Mesendoderm (in vitro differentiated cells): ENCODE measurements around the gene CCDC112.

Experiments used
- DNase-seq: peaks from one replicate; pipeline ENCODE4 v3.0.0; 2013
- H2AK5ac ChIP-seq: 2 replicates; pipeline ENCODE4 v1.6.1; 2013; ENCODE audit warnings: low read length, inconsistent platforms
- H2BK120ac ChIP-seq: 2 replicates; pipeline ENCODE4 v1.6.1; 2013; ENCODE audit warnings: low read depth, mild to moderate bottlenecking, low read length, moderate library complexity, mixed read lengths
- H2BK15ac ChIP-seq: replicated peaks from 2 replicates; pipeline ENCODE4 v1.6.1; 2013; ENCODE audit warnings: low read depth, mild to moderate bottlenecking, moderate library complexity
- H2BK5ac ChIP-seq: 2 replicates; pipeline ENCODE4 v1.6.1; 2013; ENCODE audit warnings: low read length, inconsistent platforms
- H3K18ac ChIP-seq: 2 replicates; pipeline ENCODE4 v1.6.1; 2013; ENCODE audit warnings: mild to moderate bottlenecking, low read length, mixed read lengths
- H3K23ac ChIP-seq: one replicate; pipeline ENCODE4 v1.6.1; 2013; ENCODE audit warnings: low read length
- H3K27ac ChIP-seq: 2 replicates; pipeline ENCODE4 v1.5.1; 2013; ENCODE audit warnings: low read depth, mild to moderate bottlenecking, inconsistent platforms, low read length, moderate library complexity
- H3K27me3 ChIP-seq: 2 replicates; pipeline ENCODE4 v1.6.1; 2013; ENCODE audit warnings: low read length, control low read depth, mild to moderate bottlenecking, inconsistent platforms; ENCODE audit not compliant: insufficient read depth, poor library complexity
- H3K36me3 ChIP-seq: 2 replicates; pipeline ENCODE4 v1.6.1; 2013; ENCODE audit warnings: low read length, inconsistent platforms; ENCODE audit not compliant: control insufficient read depth, insufficient read depth
- H3K4ac ChIP-seq: one replicate; pipeline ENCODE4 v1.6.1; 2013; ENCODE audit warnings: low read depth, mild to moderate bottlenecking, low read length, moderate library complexity
- H3K4me1 ChIP-seq: 2 replicates; pipeline ENCODE4 v1.6.1; 2013; ENCODE audit warnings: low read depth, low read length, inconsistent platforms; ENCODE audit not compliant: control insufficient read depth
- H3K4me2 ChIP-seq: 2 replicates; pipeline ENCODE4 v1.6.1; 2013; ENCODE audit warnings: low read length
- H3K4me3 ChIP-seq: 2 replicates; pipeline ENCODE4 v1.5.1; 2013; ENCODE audit warnings: mild to moderate bottlenecking, low read length
- H3K56ac ChIP-seq: one replicate; pipeline ENCODE4 v1.6.1; 2013; ENCODE audit warnings: low read length
- H3K79me1 ChIP-seq: 2 replicates; pipeline ENCODE4 v1.6.1; 2013; ENCODE audit warnings: low read length, inconsistent platforms
- H3K79me2 ChIP-seq: 2 replicates; pipeline ENCODE4 v1.6.1; 2013; ENCODE audit warnings: mild to moderate bottlenecking, low read length; ENCODE audit not compliant: control insufficient read depth, insufficient read depth
- H3K9ac ChIP-seq: 2 replicates; pipeline ENCODE4 v1.6.1; 2013; ENCODE audit warnings: low read length, inconsistent platforms
- H4K5ac ChIP-seq: one replicate; pipeline ENCODE4 v1.6.1; 2013; ENCODE audit warnings: low read length
- H4K8ac ChIP-seq: one replicate; pipeline ENCODE4 v1.6.1; 2013; ENCODE audit warnings: low read depth, mild to moderate bottlenecking, control low read depth, low read length, moderate library complexity
- WGBS: extraction: QIAGEN DNeasy Blood & Tissue Kit; methylation state at CpG from one replicate; pipeline ENCODE4 v1.1.7; 2013; ENCODE audit warnings: low lambda C conversion rate, missing lambda C conversion rate; ENCODE audit not compliant: insufficient coverage; ENCODE audit errors: extremely low coverage; 5-methylcytosine and 5-hydroxymethylcytosine counted together

CCDC112 gene

GRCh38 chr5:115265220-115265619 is 31.2 kb downstream of the CCDC112 start:
- Histone ChIP-seq H3K9ac (no peak overlapping the region), H4K8ac (no peak overlapping the region), H3K4me2 (no peak overlapping the region), H3K27me3 (no peaks in the 10 kb centered on the region), H3K79me1 (peaks cover 5% of the 10 kb centered on the region), H3K27ac (no peak overlapping the region), H3K23ac (no peak overlapping the region), H2BK5ac (no peak overlapping the region), H3K4me3 (no peak overlapping the region), H3K56ac (no peak overlapping the region), H3K4me1 (peaks cover 4% of the 10 kb centered on the region), H3K18ac (no peak overlapping the region), H2BK15ac (no peak overlapping the region), H2AK5ac (no peak overlapping the region), H3K4ac (no peak overlapping the region), H4K5ac (no peak overlapping the region), H3K79me2 (peaks cover 13% of the 10 kb centered on the region), H2BK120ac (no peak overlapping the region), H3K36me3 (no peaks in the 10 kb centered on the region)
- DNase-seq = no peak
- WGBS = no CpG with 5 or more reads among the region's 13 CpGs

- no CpG with 5 or more reads among the region's 13 CpGs for WGBS
- H3K79me1 ChIP-seq = peaks cover 5% of the 10 kb centered on the region
- H3K4me3 ChIP-seq = no peak overlapping the region
- peaks cover 14% of the 10 kb centered on the region for H3K79me2 ChIP-seq
- H3K18ac ChIP-seq = no peak overlapping the region
- no peak overlapping the region for H4K8ac ChIP-seq
- H3K9ac ChIP-seq = no peak overlapping the region
- H3K4ac ChIP-seq = no peak overlapping the region
- H3K27me3 ChIP-seq = no peaks in the 10 kb centered on the region
- no peak overlapping the region for H2BK5ac ChIP-seq
- no peak overlapping the region for H2BK15ac ChIP-seq
- H2AK5ac ChIP-seq = no peak overlapping the region
- H3K36me3 ChIP-seq = no peaks in the 10 kb centered on the region
- H3K27ac ChIP-seq = no peak overlapping the region
- H3K4me1 ChIP-seq = peaks cover 4% of the 10 kb centered on the region
- H3K56ac ChIP-seq = no peak overlapping the region
- no peak overlapping the region for H2BK120ac ChIP-seq
- H4K5ac ChIP-seq = no peak overlapping the region
- no peak overlapping the region for H3K4me2 ChIP-seq
- H3K23ac ChIP-seq = no peak overlapping the region
- no peak for DNase-seq
Observed at GRCh38 chr5:115264786-115265185, 31.7 kb downstream of the CCDC112 start.

DNA sequence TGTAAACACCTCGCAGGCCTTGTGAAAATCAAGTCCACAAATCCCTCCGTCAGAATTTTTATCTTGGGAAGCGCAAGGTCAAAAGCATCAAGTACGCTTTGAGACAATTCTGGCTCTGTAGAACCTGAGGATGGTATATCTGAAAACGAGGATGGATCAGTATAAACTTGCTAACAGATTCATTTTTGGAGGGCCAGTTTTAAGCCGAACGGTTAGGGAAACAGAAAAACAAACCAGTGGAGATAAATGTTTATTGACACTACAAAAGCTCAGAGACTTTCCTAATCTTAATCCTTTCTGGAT is 33.4 kb downstream of the CCDC112 start:
- Histone ChIP-seq H4K5ac (no peak overlapping the region), H3K23ac (no peak overlapping the region), H3K9ac (peak overlapping the region; percentile 90), H3K27ac (peak overlapping the region; percentile 84), H3K4ac (peak overlapping the region; percentile 74), H3K18ac (peak overlapping the region; percentile 45), H2AK5ac (no peak overlapping the region), H3K4me1 (peaks cover 4% of the 10 kb centered on the region), H3K4me2 (peak overlapping the region; percentile 63), H3K36me3 (no peaks in the 10 kb centered on the region), H3K79me1 (peaks cover 7% of the 10 kb centered on the region), H3K4me3 (peak overlapping the region; percentile 93), H4K8ac (peak overlapping the region; percentile 56), H3K56ac (peak overlapping the region; percentile 95), H2BK15ac (no peak overlapping the region), H3K79me2 (peaks cover 17% of the 10 kb centered on the region), H2BK120ac (no peak overlapping the region), H2BK5ac (peak overlapping the region; percentile 17), H3K27me3 (no peaks in the 10 kb centered on the region)
- DNase-seq = no peak
- no CpG with 5 or more reads among the region's 7 CpGs for WGBS

GRCh38 chr5:115262321-115263077 is 34.0 kb downstream of the CCDC112 start, which contains the start of gene PGGT1B:
TSS of gene PGGT1B (minus strand) at chr5:115262877. CDS start at chr5:115262851, 26 bp downstream.
- Histone ChIP-seq H3K4ac (peak within 1 kb of the TSS; percentile 74), H3K27me3 (no peaks in the 10 kb centered on the region), H2BK15ac (no peak within 1 kb of the TSS), H3K4me2 (peak within 1 kb of the TSS; percentile 63), H2BK5ac (peak within 1 kb of the TSS; percentile 74), H3K4me1 (peaks cover 4% of the 10 kb centered on the region), H3K23ac (peak within 1 kb of the TSS; percentile 75), H3K4me3 (peak within 1 kb of the TSS; percentile 93), H3K27ac (peak within 1 kb of the TSS; percentile 84), H4K8ac (peak within 1 kb of the TSS; percentile 97), H3K56ac (peak within 1 kb of the TSS; percentile 95), H3K9ac (peak within 1 kb of the TSS; percentile 90), H2AK5ac (no peak within 1 kb of the TSS), H3K18ac (peak within 1 kb of the TSS; percentile 64), H4K5ac (no peak within 1 kb of the TSS), H3K36me3 (no peaks in the 10 kb centered on the region), H3K79me1 (peaks cover 7% of the 10 kb centered on the region), H2BK120ac (peak within 1 kb of the TSS; percentile 70), H3K79me2 (peaks cover 18% of the 10 kb centered on the region)
- peak; percentile 79 for DNase-seq
- WGBS = no CpG with 5 or more reads among the region's 50 CpGs

DNA sequence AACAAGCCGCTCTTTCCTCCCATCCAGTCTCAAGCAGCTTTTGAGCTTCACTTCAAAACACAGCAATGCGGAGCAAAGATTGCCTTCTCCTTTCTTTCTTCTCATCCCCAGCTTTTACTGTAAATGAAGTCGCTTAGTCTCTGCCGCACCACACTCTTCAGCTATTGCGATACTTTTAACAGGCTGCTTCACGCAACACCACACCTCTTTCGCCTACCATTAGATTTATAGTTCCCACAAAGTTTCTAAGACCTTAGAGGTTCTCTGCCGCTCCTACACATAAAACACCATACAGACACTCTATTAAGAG is 34.5 kb downstream of the CCDC112 start:
- H3K23ac ChIP-seq = no peak overlapping the region
- H3K36me3 ChIP-seq = no peaks in the 10 kb centered on the region
- H3K79me1 ChIP-seq = peaks cover 7% of the 10 kb centered on the region
- WGBS = no CpG with 5 or more reads among the region's 8 CpGs
- H3K18ac ChIP-seq = no peak overlapping the region
- H3K4me1 ChIP-seq = peaks cover 4% of the 10 kb centered on the region
- no peak overlapping the region for H2BK5ac ChIP-seq
- H3K27ac ChIP-seq = no peak overlapping the region
- peak overlapping the region; percentile 93 for H3K4me3 ChIP-seq
- peaks cover 18% of the 10 kb centered on the region for H3K79me2 ChIP-seq
- no peaks in the 10 kb centered on the region for H3K27me3 ChIP-seq
- H2BK120ac ChIP-seq = no peak overlapping the region
- H4K8ac ChIP-seq = no peak overlapping the region
- peak; percentile 28 for DNase-seq
- H3K4ac ChIP-seq = no peak overlapping the region
- peak overlapping the region; percentile 90 for H3K9ac ChIP-seq
- no peak overlapping the region for H2AK5ac ChIP-seq
- no peak overlapping the region for H4K5ac ChIP-seq
- H2BK15ac ChIP-seq = no peak overlapping the region
- H3K4me2 ChIP-seq = peak overlapping the region; percentile 41
- peak overlapping the region; percentile 95 for H3K56ac ChIP-seq

DNA sequence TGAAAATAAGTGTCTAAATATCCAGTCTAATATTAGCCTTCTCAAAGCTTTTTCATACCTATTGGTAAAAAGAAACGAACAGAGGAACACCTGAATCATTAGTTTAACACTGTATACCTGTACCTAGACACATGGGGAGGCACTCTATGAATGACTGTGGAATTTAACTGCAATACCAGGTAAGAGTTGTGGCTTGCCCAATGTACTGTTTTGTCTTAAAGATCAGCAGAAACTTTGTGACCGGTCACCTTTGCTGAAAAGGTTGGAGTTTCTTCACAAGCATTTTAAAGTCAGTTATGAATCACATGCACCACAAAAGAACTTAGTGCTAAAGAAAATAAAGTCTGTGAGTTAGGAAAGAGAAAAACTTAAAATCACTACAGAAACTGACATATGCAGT is 36.2 kb downstream of the CCDC112 start:
- no peak overlapping the region for H3K18ac ChIP-seq
- H3K23ac ChIP-seq = no peak overlapping the region
- H3K27ac ChIP-seq = no peak overlapping the region
- H3K79me2 ChIP-seq = peaks cover 25% of the 10 kb centered on the region
- peaks cover 4% of the 10 kb centered on the region for H3K4me1 ChIP-seq
- H3K4me3 ChIP-seq = no peak overlapping the region
- H3K56ac ChIP-seq = no peak overlapping the region
- WGBS = no CpG with 5 or more reads among the region's 2 CpGs
- no peak overlapping the region for H2AK5ac ChIP-seq
- H3K27me3 ChIP-seq = no peaks in the 10 kb centered on the region
- peaks cover 7% of the 10 kb centered on the region for H3K79me1 ChIP-seq
- H3K4me2 ChIP-seq = no peak overlapping the region
- H3K4ac ChIP-seq = no peak overlapping the region
- H3K9ac ChIP-seq = no peak overlapping the region
- H2BK120ac ChIP-seq = no peak overlapping the region
- H4K5ac ChIP-seq = no peak overlapping the region
- H4K8ac ChIP-seq = no peak overlapping the region
- no peak for DNase-seq
- no peak overlapping the region for H2BK15ac ChIP-seq
- no peaks in the 10 kb centered on the region for H3K36me3 ChIP-seq
- H2BK5ac ChIP-seq = no peak overlapping the region
